Sigmoid colon (tissue), 7 donors: ENCODE measurements around the gene SH2B3. TPM values are rescaled to one million over a fixed set of nuclear protein-coding genes. Genes with fewer than 3 reads are reported as not detected.

Source experiments
- DNase-seq: peaks from one replicate; pipeline ENCODE4 v3.0.0-alpha.2; 2019
- H3K27ac ChIP-seq, 4 donors: fragments of 200-600 bp; sonication (generic); one replicate each; pipeline ENCODE4 v1.5.1; 2016 to 2019; ENCODE audit warnings: mild to moderate bottlenecking in 1 of 4
- H3K27me3 ChIP-seq, 3 donors: fragments of 200-600 bp; sonication (generic); one replicate each; pipeline ENCODE4 v1.5.1; 2019; ENCODE audit warnings: mild to moderate bottlenecking in 1 of 3
- H3K36me3 ChIP-seq, 4 donors: fragments of 200-600 bp; sonication (generic); one replicate each; pipeline ENCODE4 v1.5.1; 2016 to 2019
- H3K4me1 ChIP-seq, 4 donors: fragments of 200-600 bp; sonication (generic); one replicate each; pipeline ENCODE4 v1.5.1; 2017 to 2019
- H3K4me3 ChIP-seq, 4 donors: fragments of 200-600 bp; sonication (generic); one replicate each; pipeline ENCODE4 v1.5.1; 2017 to 2019; ENCODE audit warnings: mild to moderate bottlenecking in 2 of 4, moderate library complexity in 1 of 4
- H3K9me3 ChIP-seq, 4 donors: fragments of 200-600 bp in 3 of 4; sonication (generic) in 3 of 4; one replicate each; pipeline versions ENCODE4 v1.5.1 to v1.6.1; 2013 to 2019
- CTCF ChIP-seq, 4 experiments: fragments of 450-650 bp in 3 of 4; fragments of 200-600 bp in 1 of 4; IDR thresholded peaks; one replicate each; pipeline ENCODE4 v1.5.1; 2016 to 2019; ENCODE audit warnings: antibody characterized with exemption in 4 of 4, mild to moderate bottlenecking in 3 of 4, moderate library complexity in 2 of 4
- EP300 ChIP-seq, 4 donors: sonication (generic); formaldehyde crosslinking; IDR thresholded peaks; one replicate each; pipeline ENCODE4 v1.6.1; 2017; ENCODE audit warnings: antibody characterized with exemption in 4 of 4
- POLR2A ChIP-seq, 2 donors: fragments of 450-650 bp; IDR thresholded peaks; one replicate each; pipeline ENCODE4 v1.6.1; 2016; ENCODE audit warnings: antibody characterized with exemption in 2 of 2, mild to moderate bottlenecking in 2 of 2, moderate library complexity in 2 of 2
- POLR2AphosphoS5 ChIP-seq, 4 donors: sonication (generic); formaldehyde crosslinking; IDR thresholded peaks; one replicate each; pipeline ENCODE4 v1.6.1; 2017; ENCODE audit warnings: antibody characterized with exemption in 4 of 4
- WGBS, 2 donors: extraction: QIAGEN DNeasy Blood & Tissue Kit; methylation state at CpG; one replicate each; pipeline ENCODE4 v1.1.7; 2013; 5-methylcytosine and 5-hydroxymethylcytosine counted together
- intact Hi-C: fragments of 100-400 bp; cut with DNase I; formaldehyde crosslinking; loops from one replicate; pipeline ENCODE4 v1.15.1; 2023
- polyA plus RNA-seq, 3 donors: library from polyadenylated mRNA; stranded (reverse); fragments of 200-250 nt; gene quantifications; one replicate each; pipeline ENCODE4 v1.2.3, GENCODE V29; 2013
- total RNA-seq, 4 donors: library from RNA; depleted of rRNA; stranded (reverse); fragments of >200 nt; gene quantifications; one replicate each; pipeline ENCODE4 v1.1.0, GENCODE V29; 2016
- donor health status: healthy with polysubstance abuse.
- donor health status: Bipolar disorder and iron deficiency.
- donor health status: healthy.

SH2B3 gene
- total and polyA plus RNA-seq, 7 donors, result 10.4 to 32.5 (median 14.1) TPM

GRCh38 chr12:111439657-111440151 lies 34.0 kb downstream of the SH2B3 start:
- TF ChIP-seq POLR2AphosphoS5 (IDR thresholded peaks at IDR 0.05) (peak in 1 of 4 donors; percentile 10), CTCF (IDR thresholded peaks at IDR 0.05) (no peak)
- Histone ChIP-seq H3K4me1 (peaks cover 0 to 52% (median 33%) of the 10 kb centered on the region in 4 donors), H3K9me3 (no peaks in the 10 kb centered on the region), H3K4me3 (no peak overlapping the region), H3K27ac (peak overlapping the region; percentile 34 to 46 (median 38)), H3K36me3 (peaks cover 0 to 26% (median 6%) of the 10 kb centered on the region in 4 donors), H3K27me3 (no peaks in the 10 kb centered on the region)
- intact Hi-C loops, result no loop called here
- 80 to 81% methylated on average over 5 of the region's 5 CpGs for WGBS, 2 donors
- peak; percentile 58 for DNase-seq

- peaks cover 0 to 26% (median 6%) of the 10 kb centered on the region in 4 donors for H3K36me3 ChIP-seq
Observed at GRCh38 chr12:111440152-111440551, 34.4 kb downstream of the SH2B3 start.

GRCh38 chr12:111440631-111441030 lies 34.9 kb downstream of the SH2B3 start:
- peaks cover 0 to 52% (median 33%) of the 10 kb centered on the region in 4 donors for H3K4me1 ChIP-seq

More at GRCh38 chr12:111440152-111440551, 34.4 kb downstream of the SH2B3 start:
- Histone ChIP-seq H3K27me3 (no peaks in the 10 kb centered on the region), H3K4me1 (peaks cover 0 to 52% (median 33%) of the 10 kb centered on the region in 4 donors), H3K4me3 (no peak overlapping the region), H3K27ac (peak overlapping the region; percentile 34 to 46 (median 38)), H3K9me3 (no peaks in the 10 kb centered on the region)
- TF ChIP-seq POLR2A (IDR thresholded peaks at IDR 0.05) (no peak), CTCF (IDR thresholded peaks at IDR 0.05) (no peak), EP300 (IDR thresholded peaks at IDR 0.05) (no peak), POLR2AphosphoS5 (IDR thresholded peaks at IDR 0.05) (no peak)
- intact Hi-C loops, result no loop called here
- peak; percentile 63 for DNase-seq
- WGBS, 2 donors, result 81 to 82% methylated on average over 8 of the region's 8 CpGs

GRCh38 chr12:111441107-111441928 lies 35.6 kb downstream of the SH2B3 start:
- H3K27ac ChIP-seq, result peak overlapping the region in 2 of 4 donors; percentile 36 to 45
- H3K4me1 ChIP-seq, result peaks cover 0 to 52% (median 38%) of the 10 kb centered on the region in 4 donors
- H3K9me3 ChIP-seq, result no peaks in the 10 kb centered on the region
- peak; percentile 17 for DNase-seq
- 81 to 88% methylated on average over 7 of the region's 7 CpGs for WGBS, 2 donors
- H3K27me3 ChIP-seq, result no peaks in the 10 kb centered on the region
- TF ChIP-seq POLR2AphosphoS5 (IDR thresholded peaks at IDR 0.05), result no peak
- no peak for TF ChIP-seq EP300 (IDR thresholded peaks at IDR 0.05)
- no peak for TF ChIP-seq POLR2A (IDR thresholded peaks at IDR 0.05)
- no peak for TF ChIP-seq CTCF (IDR thresholded peaks at IDR 0.05)
- H3K4me3 ChIP-seq, result no peak overlapping the region
- intact Hi-C loops, result no loop called here
- peaks cover 0 to 27% (median 11%) of the 10 kb centered on the region in 4 donors for H3K36me3 ChIP-seq

More at GRCh38 chr12:111440631-111441030, 34.9 kb downstream of the SH2B3 start:
- H3K27me3 ChIP-seq, result no peaks in the 10 kb centered on the region
- intact Hi-C loops, result no loop called here
- DNase-seq, result peak; percentile 50
- no peak overlapping the region for H3K4me3 ChIP-seq
- peak overlapping the region in 3 of 4 donors; percentile 36 to 46 (median 41) for H3K27ac ChIP-seq
- no peak for TF ChIP-seq EP300 (IDR thresholded peaks at IDR 0.05)
- TF ChIP-seq POLR2AphosphoS5 (IDR thresholded peaks at IDR 0.05), result no peak
- no peak for TF ChIP-seq POLR2A (IDR thresholded peaks at IDR 0.05)
- no peak for TF ChIP-seq CTCF (IDR thresholded peaks at IDR 0.05)
- no peaks in the 10 kb centered on the region for H3K9me3 ChIP-seq
- 91 to 96% methylated on average over 3 of the region's 3 CpGs for WGBS, 2 donors
- H3K36me3 ChIP-seq, result peaks cover 0 to 26% (median 8%) of the 10 kb centered on the region in 4 donors
